Epithelial cell of esophagus (primary cell): Measurements from ENCODE around the gene VCL.

ENCODE experiments used
- DNase-seq: peaks from one replicate; pipeline ENCODE4 v3.0.0; 2010; ENCODE audit warnings: low read depth
- H3K4me3 ChIP-seq: 2 replicates; pipeline ENCODE4 v1.5.1; 2011; ENCODE audit warnings: mild to moderate bottlenecking, low read length, control low read depth
- CTCF ChIP-seq: IDR thresholded peaks from 2 replicates; pipeline ENCODE4 v1.5.1; 2011; ENCODE audit warnings: low read depth, mild to moderate bottlenecking, low read length, control low read depth, inconsistent platforms; ENCODE audit not compliant: insufficient read depth; ENCODE audit errors: missing control alignments

VCL gene

GRCh38 chr10:74163319-74164068 lies 165.6 kb downstream of the VCL start:
- no peak for DNase-seq
- TF ChIP-seq CTCF: no peak
- no peak overlapping the region for H3K4me3 ChIP-seq

- no peak for DNase-seq
- no peak overlapping the region for H3K4me3 ChIP-seq
- no peak for TF ChIP-seq CTCF
These were observed 167.0 kb downstream of the VCL start for GRCh38 chr10:74164716-74165529.

- DNase-seq: peak; percentile 35
- H3K4me3 ChIP-seq: no peak overlapping the region
- no peak for TF ChIP-seq CTCF
These were observed 167.6 kb downstream of the VCL start for GRCh38 chr10:74165530-74165901.

GRCh38 chr10:74167443-74167842 lies 169.5 kb downstream of the VCL start:
- no peak for TF ChIP-seq CTCF
- no peak overlapping the region for H3K4me3 ChIP-seq
- no peak for DNase-seq
